Adipose tissue (tissue), 3 donors: ENCODE results near the gene CDH6. TPM values are rescaled to one million over a fixed set of nuclear protein-coding genes. Genes with fewer than 3 reads are reported as not detected.

Experiments used
- H3K27ac ChIP-seq: one replicate; pipeline ENCODE4 v1.5.1; 2013; ENCODE audit warnings: low read depth, low read length
- WGBS, 3 donors: extraction: QIAGEN DNeasy Blood & Tissue Kit; methylation state at CpG; one replicate each; pipeline ENCODE4 v1.1.7; 2013; 5-methylcytosine and 5-hydroxymethylcytosine counted together
- polyA plus RNA-seq, 3 donors: library from polyadenylated mRNA; stranded (reverse); fragments of 200-250 nt; gene quantifications; one replicate each; pipeline ENCODE4 v1.2.3, GENCODE V29; 2013
- donor health status: healthy with polysubstance abuse.
- donor health status: Bipolar disorder and iron deficiency.
- donor health status: healthy.

The CDH6 gene
- polyA plus RNA-seq, 3 donors, result 0.23 to 2.2 (median 2.0) TPM

- WGBS, 3 donors, result 0 to 1% (median 1%) methylated on average over 4 of the region's 4 CpGs
- H3K27ac ChIP-seq, result no peak overlapping the region
Observed at GRCh38 chr5:31232273-31232888, 38.9 kb downstream of the CDH6 start.

GRCh38 chr5:31235381-31235780 is 41.9 kb downstream of the CDH6 start:
- H3K27ac ChIP-seq, result no peak overlapping the region
- WGBS, 3 donors, result 71 to 75% (median 74%) methylated on average over 3 of the region's 3 CpGs

DNA sequence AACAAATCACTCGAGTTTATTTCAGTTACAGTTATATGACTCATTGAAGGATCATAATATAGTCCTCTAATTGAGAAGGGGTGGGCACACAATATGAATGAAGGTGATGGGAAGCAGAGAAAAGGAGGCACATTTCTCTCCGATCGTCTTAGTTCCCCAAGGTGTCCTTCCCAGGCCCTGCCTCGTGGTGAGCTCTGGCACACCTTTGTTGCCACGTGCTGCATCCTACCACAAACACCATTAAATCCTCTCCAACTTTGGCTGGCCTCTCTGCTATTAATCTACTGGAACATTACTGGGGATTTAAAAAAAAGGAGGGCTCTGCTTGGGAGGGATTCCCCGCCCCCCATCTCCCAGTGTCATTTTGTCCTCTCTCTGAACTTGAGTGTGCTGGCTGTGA is 42.9 kb downstream of the CDH6 start:
- 69 to 84% (median 83%) methylated on average over 6 of the region's 6 CpGs for WGBS, 3 donors

GRCh38 chr5:31237174-31237573 is 43.7 kb downstream of the CDH6 start:
- no peak overlapping the region for H3K27ac ChIP-seq
- WGBS, 3 donors, result 27 to 62% (median 62%) methylated on average over 5 of the region's 5 CpGs

More for the DNA sequence above, 42.9 kb downstream of the CDH6 start:
- H3K27ac ChIP-seq, result no peak overlapping the region

DNA sequence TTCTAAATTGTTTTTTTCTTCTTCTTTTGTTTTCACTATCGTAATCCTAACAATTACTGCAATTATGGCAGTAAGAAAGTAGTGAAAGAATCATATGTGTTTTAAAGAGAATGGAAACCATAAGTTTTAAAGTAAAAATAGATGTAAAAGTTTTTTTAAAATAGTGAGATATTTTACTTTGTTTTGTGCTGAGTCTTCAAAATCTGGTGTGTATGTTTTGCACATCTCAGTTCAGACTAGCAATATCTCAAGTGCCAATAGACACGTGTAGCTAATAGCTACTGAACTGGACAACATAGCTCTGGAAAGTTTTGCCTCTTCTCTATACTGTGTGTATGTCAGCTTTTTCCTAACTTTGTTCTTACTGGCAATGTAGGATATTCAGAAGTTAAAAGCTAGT is 45.0 kb downstream of the CDH6 start:
- 51 to 73% (median 70%) methylated on average over 2 of the region's 2 CpGs for WGBS, 3 donors

DNA sequence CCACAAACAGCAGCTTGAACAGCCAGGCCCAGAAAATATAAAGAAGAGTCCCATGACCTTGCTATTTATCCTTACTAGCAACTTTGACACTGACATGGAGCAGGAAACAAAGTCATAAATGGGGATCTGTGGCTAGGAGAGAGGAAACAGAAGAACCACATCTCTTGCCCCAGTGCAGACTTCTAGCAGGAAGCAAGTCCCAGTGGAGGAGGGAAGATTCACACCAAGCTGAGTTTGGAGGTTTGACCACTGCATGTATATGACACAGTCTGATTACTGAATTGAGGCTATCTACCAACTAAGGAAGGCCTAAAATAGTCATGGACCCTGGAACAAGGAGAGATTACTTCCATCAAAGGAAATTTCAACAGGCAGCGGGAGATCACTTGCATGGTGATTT is 51.4 kb downstream of the CDH6 start:
- WGBS, 3 donors, result 83 to 100% (median 87%) methylated on average over 1 of the region's 1 CpG

More for the DNA sequence above, 45.0 kb downstream of the CDH6 start:
- no peak overlapping the region for H3K27ac ChIP-seq

DNA sequence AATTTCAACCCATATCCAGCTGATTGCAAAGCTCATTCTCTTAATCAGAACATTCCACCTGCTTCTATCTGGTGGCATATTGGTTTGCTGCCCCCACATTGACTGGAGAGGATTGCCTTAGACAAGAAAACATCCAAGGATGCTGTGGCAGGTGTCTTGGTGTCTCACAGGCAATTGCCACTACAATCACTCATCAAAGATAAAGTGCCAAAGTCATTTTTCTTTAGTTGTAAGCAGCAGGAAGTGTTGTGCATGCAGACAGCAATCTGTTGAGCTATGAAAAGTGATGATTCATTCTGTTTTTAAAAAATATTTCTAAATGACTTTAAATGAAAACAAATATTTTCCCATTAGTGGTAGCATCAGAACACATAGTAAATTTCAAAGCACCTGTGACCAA is 53.9 kb downstream of the CDH6 start:
- H3K27ac ChIP-seq, result no peak overlapping the region

More for the DNA sequence above, 51.4 kb downstream of the CDH6 start:
- H3K27ac ChIP-seq, result no peak overlapping the region

GRCh38 chr5:31250201-31250600 is 56.7 kb downstream of the CDH6 start:
- no peak overlapping the region for H3K27ac ChIP-seq
- 72 to 88% (median 82%) methylated on average over 3 of the region's 3 CpGs for whole genome bisulfite sequencing, 3 donors

- 84 to 91% (median 87%) methylated on average over 4 of the region's 4 CpGs for WGBS, 3 donors
- no peak overlapping the region for H3K27ac ChIP-seq
Observed at GRCh38 chr5:31251032-31251431, 57.5 kb downstream of the CDH6 start.

GRCh38 chr5:31255041-31255440 is 61.6 kb downstream of the CDH6 start:
- WGBS, 3 donors, result 75 to 83% (median 76%) methylated on average over 10 of the region's 10 CpGs
- no peak overlapping the region for H3K27ac ChIP-seq

- WGBS, 3 donors, result 46 to 57% (median 52%) methylated on average over 2 of the region's 2 CpGs
- no peak overlapping the region for H3K27ac ChIP-seq
Observed at GRCh38 chr5:31268256-31268655, 74.8 kb downstream of the CDH6 start.

- 19 to 40% (median 27%) methylated on average over 4 of the region's 4 CpGs for WGBS, 3 donors
- H3K27ac ChIP-seq, result no peak overlapping the region
Observed at GRCh38 chr5:31268686-31269085, 75.2 kb downstream of the CDH6 start.

- WGBS, 3 donors, result 42 to 64% (median 51%) methylated on average over 4 of the region's 4 CpGs
- H3K27ac ChIP-seq, result no peak overlapping the region
Observed at GRCh38 chr5:31269259-31269658, 75.8 kb downstream of the CDH6 start.

- H3K27ac ChIP-seq, result no peak overlapping the region
- WGBS, 3 donors, result 72 to 81% (median 74%) methylated on average over 5 of the region's 5 CpGs
Observed at GRCh38 chr5:31270396-31270795, 76.9 kb downstream of the CDH6 start.

DNA sequence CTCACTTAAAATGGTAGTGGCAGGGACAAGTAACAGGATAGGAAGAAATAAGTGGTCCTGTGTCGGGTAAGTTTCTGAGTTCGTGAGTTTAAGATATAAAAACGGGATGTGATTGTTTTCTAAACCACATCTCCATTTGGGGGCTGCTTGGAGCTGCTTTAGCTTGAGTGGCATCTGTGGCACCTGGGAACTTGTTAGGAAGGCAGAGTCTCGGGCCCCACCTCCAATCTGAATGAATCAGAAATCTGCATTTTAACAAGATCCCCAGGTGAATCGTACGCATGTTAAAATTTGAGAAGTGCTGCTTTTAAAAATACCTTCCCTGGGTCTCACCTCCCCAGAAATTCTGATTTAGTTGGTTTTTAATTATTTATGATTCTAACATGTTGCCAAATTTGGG is 78.1 kb downstream of the CDH6 start:
- no peak overlapping the region for H3K27ac ChIP-seq
- 65 to 83% (median 74%) methylated on average over 6 of the region's 6 CpGs for WGBS, 3 donors

- WGBS, 3 donors, result 67 to 82% (median 81%) methylated on average over 10 of the region's 10 CpGs
- no peak overlapping the region for H3K27ac ChIP-seq
Observed at GRCh38 chr5:31273161-31273560, 79.7 kb downstream of the CDH6 start.

- no peak overlapping the region for H3K27ac ChIP-seq
- WGBS, 3 donors, result 62 to 65% (median 63%) methylated on average over 8 of the region's 8 CpGs
Observed at GRCh38 chr5:31273631-31274378, 80.3 kb downstream of the CDH6 start.

DNA sequence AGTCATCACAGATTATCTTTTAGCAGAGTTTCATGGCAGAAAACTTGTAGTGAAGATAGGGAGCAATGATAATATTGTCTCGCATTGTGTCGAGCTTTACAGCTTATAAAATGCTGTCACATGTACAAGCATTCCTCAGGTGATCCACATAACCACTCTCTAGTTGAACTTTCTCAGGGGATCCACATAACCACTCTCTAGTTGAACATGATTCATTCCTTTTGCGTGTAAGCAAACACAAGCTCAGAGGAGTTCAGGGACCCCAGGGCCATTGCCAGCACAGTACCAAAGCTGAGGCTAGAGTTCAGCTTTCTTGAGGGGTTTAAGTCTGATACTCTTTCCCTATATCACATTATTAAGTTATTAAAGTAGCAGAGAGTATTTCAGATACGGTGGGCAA is 86.7 kb downstream of the CDH6 start:
- 72 to 80% (median 75%) methylated on average over 4 of the region's 4 CpGs for WGBS, 3 donors
- H3K27ac ChIP-seq, result no peak overlapping the region

GRCh38 chr5:31283326-31283725 is 89.8 kb downstream of the CDH6 start:
- 27 to 44% (median 42%) methylated on average over 3 of the region's 3 CpGs for WGBS, 3 donors
- no peak overlapping the region for H3K27ac ChIP-seq

DNA sequence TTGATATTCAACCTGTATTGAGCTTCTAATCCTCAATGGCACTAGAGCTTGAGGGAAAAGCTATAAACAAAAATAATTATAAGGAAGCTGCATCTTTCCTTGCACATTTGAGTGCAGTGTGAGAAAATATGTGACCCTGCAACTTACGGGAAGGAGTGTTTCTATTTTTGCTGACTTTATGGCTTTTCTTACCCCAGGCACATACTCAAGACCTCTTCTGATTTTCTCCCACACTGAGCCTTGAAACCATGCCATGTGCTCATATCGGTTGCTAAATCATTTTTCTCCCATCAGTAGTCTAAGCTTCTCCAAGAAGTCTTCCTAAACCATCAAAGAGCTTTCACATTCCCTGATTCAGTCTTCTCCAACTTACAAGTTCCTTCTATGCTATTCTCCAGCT is 91.5 kb downstream of the CDH6 start:
- 50 to 61% (median 51%) methylated on average over 2 of the region's 2 CpGs for WGBS, 3 donors

More for the DNA sequence above, 91.5 kb downstream of the CDH6 start:
- no peak overlapping the region for H3K27ac ChIP-seq
